KBM-7 (cell line): ENCODE results near the gene CTNNBL1.

Source experiments
- DNase-seq: peaks from one replicate; pipeline ENCODE4 v3.0.0-alpha.2; 2015
- in situ Hi-C: fragments of 300-500 bp; cut with MboI; formaldehyde crosslinking; loops from 2 replicates; pipeline ENCODE4 v1.14.3; 2020; ENCODE audit warnings: low sequenced_read_pairs, low pct_unique_long_range_greater_than_20kb, mixed read lengths

The CTNNBL1 gene

DNA sequence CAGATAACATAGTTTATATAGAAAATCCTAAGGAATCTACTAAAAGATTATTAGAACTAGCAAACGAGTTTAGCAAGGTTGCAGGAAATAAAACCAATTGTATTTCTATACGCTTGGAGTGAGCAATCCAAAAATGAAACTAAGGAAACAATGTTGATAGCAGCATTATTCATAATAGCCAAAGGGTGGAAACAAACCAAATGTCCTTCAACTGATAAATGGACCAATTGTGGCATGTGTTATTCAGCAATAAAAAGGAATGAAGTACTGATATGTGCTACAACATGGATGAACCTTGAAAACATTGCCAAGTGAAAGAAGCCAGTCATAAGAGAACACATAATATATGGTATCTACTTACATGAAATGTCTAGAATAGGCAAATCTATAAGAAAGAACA, 108.1 kb downstream of the CTNNBL1 start:
- DNase-seq = no peak
- in situ Hi-C loops = no loop called here

DNA sequence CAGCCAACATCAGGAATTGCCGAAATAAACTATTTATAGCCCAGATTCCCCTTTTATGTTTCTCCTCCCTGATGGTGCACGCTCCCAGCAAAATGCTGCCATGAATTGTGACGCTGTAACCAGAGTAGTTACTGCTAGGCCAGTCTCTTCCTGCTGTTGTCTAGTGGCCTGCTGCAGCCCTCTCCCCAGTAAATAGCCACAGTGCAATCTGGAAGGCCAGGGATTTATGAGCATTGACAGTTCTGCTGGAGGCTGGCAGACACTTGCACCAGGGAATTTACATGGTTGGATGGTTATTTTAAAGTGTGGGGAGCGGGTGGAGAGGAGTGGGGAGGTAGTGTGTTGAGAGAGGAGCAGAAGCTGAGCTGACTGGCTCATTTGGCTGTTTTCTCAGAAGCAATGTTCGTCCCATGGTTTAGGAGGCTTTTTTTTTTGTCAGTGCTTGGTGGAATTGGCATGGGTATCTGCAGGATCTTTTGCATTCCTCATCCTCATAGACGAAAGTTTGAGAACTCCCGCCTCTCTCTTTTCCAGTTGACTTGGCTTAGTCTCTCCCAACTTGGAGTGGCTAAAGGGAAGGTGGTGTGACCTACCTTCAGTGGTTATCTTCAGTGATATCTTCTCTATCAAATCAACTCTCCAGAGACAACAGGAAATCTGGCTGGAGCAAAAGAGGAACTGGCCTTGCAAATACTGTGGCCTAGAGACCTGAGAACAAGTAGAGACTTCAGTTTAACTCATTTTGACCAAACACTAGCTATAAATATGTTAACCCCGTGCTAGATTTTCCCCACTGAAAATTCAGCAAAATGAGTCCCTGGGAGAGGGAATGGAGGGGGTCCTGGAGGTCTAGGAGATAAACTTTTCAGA, 109.8 kb downstream of the CTNNBL1 start:
- in situ Hi-C loops = no loop called here
- peak; percentile 82 for DNase-seq

DNA sequence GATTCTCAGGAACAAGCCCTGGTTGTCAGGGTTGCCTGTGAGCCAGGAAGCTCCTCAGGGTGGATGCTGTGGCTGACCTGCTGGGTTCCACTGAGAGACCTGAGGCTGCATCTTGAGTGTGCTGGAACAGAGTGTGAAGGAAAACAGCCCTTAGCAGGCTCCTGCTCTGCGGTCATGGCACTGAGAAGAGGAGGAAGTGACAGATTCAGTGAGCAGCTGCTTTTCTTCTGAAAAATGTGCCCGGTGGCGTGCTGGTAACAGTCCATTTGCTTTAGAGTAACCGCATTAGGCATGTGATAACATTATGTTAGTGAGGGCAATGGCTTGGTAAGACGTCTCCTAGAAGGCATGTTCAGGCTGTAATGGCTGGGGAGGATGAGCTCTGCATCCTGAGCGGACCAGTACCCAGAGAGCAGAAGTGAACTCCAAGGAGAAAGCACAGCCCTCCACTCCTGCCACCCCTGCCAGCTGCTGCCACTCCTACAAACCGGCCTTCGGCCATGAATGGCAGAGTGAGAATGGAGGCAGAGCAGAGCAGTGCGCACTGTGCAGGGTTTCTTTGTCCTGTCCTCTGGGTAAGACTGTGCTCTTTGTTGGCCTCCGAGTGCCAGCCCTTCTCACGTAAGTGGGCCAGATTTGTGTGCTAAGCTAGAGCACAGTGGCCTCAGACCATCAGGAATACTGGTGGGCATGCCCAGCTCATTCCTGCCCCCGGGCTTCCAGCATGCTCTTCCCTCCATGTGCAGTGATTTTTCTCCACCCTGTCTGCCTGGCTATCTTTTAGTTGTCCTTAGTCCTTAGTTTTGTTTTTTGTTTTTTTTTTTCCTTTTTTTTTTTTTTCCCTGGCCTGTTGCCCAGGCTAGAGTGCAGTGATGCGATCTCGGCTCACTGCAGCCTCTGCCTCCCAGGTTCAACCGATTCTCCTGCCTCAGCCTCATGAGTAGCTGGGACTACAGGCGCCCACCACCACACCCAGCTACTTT, 111.0 kb downstream of the CTNNBL1 start:
- in situ Hi-C loops = no loop called here
- peak; percentile 93 for DNase-seq

DNA sequence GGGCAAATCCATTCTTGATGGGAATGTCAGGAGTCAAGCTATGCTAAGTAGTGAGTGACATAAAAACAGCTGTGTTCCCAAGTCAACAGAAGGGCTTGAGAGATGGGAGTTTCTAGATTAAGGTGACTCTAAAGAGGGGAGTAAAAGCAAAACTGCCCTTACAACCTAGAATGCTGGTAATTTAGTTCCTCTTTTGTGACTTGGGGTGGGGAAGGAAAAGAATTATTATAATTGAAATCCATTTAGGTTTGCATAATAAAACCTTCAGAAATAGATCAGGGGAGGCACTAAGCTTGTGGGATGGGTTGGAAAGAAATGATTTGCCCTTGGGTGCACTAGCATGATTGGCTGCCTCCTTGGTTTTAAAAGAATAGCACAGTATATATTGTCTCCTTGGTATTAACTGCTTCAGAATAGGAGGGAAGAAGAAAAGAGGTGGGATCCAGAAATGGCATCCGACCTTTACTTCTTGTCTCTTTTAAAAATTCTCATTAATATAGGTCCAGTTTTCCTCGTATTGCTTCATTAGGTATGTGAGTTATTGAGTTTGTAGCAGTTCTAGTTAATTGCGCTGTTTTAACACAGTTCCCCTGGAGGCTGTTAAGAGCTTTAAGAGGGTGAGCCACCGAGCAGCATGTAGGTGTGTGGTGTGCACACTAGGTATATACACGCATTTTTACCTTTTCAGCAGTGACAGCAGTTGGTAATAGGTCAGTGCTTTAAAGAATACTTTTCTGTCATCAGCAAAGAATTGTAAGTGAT, 113.8 kb downstream of the CTNNBL1 start:
- DNase-seq = peak; percentile 60
- in situ Hi-C loops = no loop called here

DNA sequence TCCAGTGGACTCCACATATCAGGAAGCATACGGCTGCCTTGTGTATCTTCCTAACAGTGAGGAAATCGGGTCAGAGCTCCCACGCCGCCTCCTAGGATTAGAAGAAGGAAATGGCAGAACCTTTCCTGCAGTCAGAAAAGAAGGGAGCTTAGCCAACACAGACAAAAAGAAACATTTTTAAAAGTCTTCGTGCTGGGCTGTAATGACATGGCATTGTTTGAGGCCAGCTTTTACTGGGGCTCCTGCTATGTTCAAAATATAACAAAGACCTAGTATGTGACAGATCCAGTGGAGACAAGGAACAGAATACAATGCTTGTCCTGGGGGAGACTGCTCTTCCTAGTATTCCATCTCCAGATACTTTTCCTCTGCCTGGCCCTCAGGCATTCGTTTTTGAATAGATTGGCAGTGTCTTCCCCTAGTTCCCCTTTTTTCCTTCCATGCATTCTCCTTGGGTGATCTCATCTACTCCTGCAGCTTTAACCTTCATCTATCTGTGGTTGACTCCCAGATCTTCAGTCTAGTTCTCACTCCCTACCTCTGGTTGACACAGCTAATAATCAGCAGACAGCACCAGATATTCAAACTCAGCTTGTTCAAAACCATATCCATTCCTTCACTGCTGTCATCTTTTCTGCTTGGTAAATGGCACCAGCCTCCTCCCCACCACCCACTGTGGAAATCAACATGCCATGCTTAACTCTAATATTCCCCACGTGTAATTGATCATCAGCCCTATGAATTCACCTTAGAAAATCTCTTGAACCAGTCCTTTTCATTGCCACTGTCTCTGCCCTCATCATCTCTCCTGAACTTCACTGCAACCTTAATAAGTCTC, 114.6 kb downstream of the CTNNBL1 start:
- in situ Hi-C loops = no loop called here
- DNase-seq = peak; percentile 63

DNA sequence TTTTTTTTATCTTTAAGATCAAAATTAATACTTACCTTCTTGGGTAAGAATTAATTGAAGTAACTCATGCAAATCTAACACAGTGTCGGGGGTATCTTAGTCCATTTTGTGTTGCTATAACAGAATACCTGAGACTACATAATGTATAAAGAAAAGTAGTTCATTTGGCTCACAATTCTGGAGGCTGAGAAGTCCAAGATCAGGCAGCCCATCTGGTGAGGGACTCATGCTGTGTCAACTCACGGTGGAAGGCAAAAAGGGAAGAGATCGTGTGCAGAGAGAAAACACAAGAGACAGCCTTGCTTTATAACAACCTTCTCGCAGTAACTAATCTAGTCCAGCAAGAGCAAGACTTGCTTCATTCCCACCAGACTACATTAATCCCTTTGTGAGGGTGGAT, 116.2 kb downstream of the CTNNBL1 start:
- DNase-seq = no peak
- in situ Hi-C loops = no loop called here

DNA sequence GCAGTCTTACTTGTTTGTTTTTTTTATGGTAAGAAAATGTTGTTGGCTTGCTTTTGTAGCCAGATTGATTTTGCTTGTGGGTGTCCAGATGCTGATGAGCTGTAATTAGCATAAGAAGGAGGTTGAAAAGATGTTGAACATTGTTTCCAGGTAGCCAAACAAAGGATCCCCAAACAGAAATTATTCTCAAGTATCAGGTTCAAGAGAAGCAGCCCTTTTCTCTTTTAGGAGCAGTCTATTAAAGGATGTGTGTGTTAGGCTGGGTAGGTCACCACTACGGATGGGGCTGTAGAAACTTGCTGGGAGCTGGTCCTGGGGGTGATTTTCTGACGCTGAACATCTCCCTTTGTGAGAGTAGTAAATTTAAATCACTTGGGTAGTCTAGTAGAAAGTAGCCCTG, 122.2 kb downstream of the CTNNBL1 start:
- in situ Hi-C loops = no loop called here
- DNase-seq = no peak

DNA sequence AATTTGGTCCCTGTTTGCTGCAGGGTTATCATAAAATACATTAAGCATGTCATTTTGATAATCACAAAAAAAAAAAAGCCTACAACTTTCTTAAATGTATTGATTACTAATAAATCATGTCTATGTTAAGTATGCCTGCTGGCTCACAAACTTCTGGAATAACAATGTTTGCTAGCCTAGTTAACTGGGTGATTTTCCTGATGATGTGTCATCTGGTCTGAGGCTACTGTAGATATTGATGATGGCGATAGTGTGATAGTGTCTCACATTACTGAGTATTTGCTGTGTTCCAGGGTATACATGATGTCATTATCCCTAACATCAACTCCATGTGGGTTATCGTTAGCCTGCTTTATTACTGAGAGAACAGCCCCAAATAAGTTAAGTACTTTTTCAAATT, 122.9 kb downstream of the CTNNBL1 start:
- in situ Hi-C loops = no loop called here
- no peak for DNase-seq

DNA sequence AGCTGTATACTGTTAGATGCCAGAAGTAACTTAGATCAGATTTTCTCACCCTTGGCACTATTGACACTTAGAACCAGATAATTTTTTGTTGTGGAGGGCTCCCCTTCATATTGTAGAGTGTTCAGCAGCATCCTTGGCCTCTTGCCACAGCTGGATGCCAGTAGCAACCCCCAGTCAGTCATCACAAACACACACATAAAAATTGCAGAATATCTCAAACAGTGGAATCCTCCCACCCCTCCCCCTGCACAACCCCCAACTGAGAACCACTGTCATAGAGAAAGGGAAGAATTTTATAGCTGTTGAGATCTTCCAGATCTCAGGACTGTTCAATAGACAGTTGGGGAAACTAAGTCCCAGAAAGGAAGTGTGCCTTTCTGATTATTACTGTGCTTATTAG, 127.9 kb downstream of the CTNNBL1 start:
- no peak for DNase-seq
- in situ Hi-C loops = no loop called here

DNA sequence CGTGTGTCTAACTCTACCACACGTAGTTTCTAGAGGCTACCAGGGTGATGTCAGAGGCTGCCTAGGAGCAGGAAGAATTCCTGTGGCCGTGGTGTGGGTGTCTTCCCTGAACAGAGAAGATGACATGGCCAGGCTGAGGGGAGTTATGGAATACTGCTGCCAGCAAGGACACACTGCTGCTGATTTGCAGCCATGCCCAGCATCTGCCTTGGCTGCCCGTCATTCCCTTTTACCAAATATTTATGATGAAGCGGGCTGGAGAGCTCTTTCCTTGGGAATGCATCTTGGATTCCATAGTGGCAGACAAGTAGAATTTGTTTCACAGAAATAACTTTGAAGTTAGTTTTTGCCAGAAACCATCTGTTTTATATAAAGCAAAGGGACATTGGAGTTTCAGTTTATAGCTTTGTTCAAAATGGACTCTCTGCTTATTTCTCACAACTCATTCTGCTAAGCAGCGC, 128.3 kb downstream of the CTNNBL1 start:
- in situ Hi-C loops = no loop called here
- DNase-seq = no peak

DNA sequence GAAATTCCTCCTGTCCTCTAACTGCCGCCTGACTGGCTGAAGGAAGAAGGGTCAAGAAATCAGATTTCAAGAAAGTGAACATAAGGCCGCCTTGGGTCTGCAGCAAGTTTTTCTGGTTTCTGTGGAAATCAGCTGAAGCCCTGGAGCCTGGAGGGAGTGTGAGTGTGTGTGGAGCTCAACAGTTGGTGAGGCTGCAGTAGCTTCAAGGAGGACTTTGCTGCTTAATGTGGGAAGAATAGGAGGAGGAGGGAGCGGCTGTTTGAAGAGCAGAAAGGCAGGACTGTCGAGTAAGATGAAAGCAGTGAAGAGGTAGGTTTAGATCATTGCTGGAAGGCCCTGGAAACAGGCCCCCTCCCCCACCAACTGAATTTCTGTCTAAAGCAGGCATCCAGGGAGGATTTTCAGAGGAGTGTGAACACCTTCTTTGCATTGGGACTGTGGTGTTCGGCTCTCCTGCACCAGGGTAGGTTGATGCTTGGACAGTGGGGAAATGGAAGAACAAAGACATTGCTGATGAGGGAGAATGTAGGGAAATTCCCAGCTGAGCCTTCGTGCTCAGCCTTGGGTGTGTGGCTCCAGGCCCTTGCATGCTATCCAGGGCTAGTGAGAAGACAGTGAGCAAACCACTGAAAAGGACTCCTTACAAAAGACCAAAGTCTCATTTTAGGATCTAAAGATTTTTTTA, 129.6 kb downstream of the CTNNBL1 start:
- no peak for DNase-seq
- in situ Hi-C loops = no loop called here

DNA sequence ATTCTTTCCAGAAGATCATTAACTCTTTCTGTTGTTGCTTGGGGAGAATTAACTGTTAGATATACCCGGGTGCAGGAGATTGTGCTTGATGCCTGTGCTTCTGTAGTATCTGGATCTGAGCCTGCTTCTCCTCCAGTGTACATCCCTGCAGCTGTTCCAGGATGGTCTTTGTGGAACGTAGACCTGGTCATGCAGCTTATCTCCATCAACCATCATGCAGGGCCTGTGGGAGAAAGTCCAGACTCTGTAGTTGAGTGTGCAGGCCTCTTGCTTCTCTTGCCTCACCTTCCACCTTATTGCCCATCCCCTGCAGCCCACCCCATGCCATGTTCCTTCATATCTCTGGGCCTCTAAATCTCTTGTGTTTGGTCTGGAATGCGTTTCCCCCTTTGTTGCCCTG, 133.8 kb downstream of the CTNNBL1 start:
- DNase-seq = no peak
- in situ Hi-C loops = no loop called here

DNA sequence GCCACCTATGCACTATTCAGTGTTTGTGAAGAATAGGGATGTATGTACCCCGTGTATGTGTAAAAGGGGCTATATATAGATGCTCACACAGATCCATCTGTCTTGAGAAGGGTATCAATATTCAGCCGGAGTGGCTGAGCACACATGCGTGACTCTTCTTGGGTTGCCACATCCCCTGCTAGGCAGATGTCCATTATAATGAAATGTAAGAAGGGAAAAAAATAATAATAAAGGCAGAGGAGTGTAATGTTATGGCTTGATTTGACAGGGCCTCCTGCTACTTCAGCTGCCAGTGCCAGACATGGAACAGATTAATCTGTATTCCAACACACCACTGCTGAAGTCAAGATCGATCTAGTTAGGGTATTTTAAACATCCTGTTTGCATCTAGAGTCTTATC, 134.9 kb downstream of the CTNNBL1 start:
- in situ Hi-C loops = no loop called here
- no peak for DNase-seq

DNA sequence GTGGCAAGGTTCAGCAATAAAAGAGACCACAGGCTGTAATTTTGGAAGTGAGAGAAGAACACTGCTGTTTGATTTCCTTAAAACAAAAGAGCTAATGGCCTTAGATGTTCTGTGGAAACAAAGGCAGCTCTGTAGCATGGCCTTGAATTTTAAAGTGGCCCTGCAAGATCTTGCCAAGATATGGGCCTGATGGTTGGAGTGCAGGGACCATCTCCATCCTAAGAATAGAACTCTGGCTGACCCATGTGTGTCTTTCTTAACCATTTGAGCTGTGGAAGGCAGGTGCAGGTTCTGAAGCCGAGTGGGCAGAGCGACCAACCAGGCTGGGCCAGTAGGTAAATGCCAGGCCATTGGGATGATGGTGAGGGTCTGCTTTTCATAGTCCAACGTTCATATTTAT, 135.3 kb downstream of the CTNNBL1 start:
- in situ Hi-C loops = no loop called here

DNA sequence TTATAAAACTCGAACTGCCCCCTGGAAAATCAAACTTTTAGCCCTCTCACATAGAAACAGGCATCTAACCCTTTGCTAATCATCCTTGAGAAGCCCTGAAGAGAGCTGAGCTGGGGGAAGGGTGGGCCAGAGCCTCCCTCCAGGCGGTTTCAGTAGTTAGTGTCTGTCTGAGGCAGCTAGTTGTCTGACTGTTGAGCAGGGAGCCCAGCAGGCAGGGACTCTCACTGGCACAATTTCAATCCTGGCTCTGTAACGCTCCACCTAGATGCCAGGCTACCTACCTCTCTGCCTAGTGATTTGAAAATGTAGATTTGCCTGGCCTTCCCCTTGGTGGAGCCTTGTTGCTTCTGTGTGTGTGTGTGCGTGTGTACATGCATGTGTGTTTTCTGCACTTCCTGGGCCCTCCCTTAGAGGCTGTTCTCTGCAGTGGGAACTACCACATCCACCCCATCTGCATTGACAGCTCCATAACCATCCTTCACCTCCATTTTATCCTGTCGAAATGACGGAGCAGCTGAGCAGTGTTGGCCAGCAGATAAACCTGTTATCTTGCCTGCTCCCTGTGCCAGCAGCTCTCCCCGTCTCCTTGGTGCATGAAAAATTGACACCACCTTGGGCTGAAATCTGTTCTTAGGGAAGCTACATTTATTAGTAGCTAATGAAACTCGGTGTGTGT, 139.5 kb downstream of the CTNNBL1 start:
- no peak for DNase-seq
- in situ Hi-C loops = no loop called here

More for the DNA sequence above, 135.3 kb downstream of the CTNNBL1 start:
- no peak for DNase-seq

DNA sequence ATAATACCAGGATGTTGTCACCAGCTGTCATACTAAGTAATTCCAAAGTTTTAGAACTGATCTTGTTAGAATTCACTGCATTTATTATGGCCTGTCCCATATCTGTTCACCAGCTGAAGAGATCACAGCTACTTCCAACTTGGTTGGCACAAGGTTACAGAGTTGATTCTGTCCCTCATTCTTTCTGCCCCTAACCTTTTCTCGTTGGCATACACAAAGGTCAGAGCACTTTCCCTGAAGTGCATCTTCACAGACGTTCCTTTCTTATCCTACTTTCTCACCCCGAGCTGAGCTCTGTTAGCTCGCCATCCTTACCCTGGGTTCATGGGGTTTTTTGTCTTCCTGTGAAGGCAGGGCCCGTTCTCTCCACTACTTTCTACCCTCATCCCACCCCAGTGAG, 143.1 kb downstream of the CTNNBL1 start:
- in situ Hi-C loops = no loop called here
- DNase-seq = no peak

DNA sequence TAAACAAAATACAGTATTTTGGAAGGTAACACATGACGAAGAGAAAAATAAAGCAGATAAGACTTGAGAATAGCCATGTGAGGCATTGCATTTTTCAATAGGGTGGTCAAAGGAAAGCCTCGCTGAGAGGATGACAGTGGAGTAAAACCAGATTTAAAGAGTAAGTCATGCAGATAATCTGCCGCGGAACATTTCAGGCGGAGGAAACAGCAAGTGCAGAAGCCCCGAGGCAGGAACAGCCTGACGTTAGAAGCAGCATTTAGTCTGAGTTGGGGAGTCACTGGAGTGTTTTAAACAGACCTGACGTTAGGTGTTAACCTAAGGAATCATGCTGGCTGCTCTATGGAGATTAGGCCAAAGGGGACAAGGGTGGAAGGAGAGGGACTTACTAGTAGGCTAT, 144.1 kb downstream of the CTNNBL1 start:
- DNase-seq = no peak
- in situ Hi-C loops = no loop called here
